GM10847 (cell line): Measurements from ENCODE around the gene ICAM4.

ENCODE experiments used
- POLR2A ChIP-seq: IDR thresholded peaks from 2 replicates; pipeline ENCODE4 v1.6.1; 2011; ENCODE audit not compliant: insufficient read length; ENCODE audit errors: extremely low read depth

ICAM4 gene

GRCh38 chr19:10284960-10285278 is 1.8 kb upstream of the ICAM4 start:
- TF ChIP-seq POLR2A: no peak

GRCh38 chr19:10285393-10285792 is 1.4 kb upstream of the ICAM4 start:
- TF ChIP-seq POLR2A: no peak

DNA sequence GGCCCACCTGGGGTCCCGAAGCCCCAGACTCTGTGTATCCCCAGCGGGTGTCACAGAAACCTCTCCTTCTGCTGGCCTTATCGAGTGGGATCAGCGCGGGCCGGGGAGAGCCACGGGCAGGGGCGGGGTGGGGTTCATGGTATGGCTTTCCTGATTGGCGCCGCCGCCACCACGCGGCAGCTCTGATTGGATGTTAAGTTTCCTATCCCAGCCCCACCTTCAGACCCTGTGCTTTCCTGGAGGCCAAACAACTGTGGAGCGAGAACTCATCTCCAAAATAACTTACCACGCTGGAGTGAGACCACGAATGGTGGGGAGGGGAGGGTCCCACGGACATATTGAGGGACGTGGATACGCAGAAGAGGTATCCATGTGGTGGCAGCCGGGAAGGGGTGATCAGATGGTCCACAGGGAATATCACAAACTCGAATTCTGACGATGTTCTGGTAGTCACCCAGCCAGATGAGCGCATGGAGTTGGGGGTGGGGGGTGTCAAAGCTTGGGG is 2.0 kb downstream of the ICAM4 start:
- TF ChIP-seq POLR2A: no peak

GRCh38 chr19:10289167-10289835 is 2.5 kb downstream of the ICAM4 start:
- peak; percentile 9 for TF ChIP-seq POLR2A

GRCh38 chr19:10289836-10290356 is 3.1 kb downstream of the ICAM4 start, which contains the start of gene ICAM5:
TSS of gene ICAM5 (plus strand) at chr19:10289952. CDS start at chr19:10290044, 92 bp downstream.
- no peak for TF ChIP-seq POLR2A

DNA sequence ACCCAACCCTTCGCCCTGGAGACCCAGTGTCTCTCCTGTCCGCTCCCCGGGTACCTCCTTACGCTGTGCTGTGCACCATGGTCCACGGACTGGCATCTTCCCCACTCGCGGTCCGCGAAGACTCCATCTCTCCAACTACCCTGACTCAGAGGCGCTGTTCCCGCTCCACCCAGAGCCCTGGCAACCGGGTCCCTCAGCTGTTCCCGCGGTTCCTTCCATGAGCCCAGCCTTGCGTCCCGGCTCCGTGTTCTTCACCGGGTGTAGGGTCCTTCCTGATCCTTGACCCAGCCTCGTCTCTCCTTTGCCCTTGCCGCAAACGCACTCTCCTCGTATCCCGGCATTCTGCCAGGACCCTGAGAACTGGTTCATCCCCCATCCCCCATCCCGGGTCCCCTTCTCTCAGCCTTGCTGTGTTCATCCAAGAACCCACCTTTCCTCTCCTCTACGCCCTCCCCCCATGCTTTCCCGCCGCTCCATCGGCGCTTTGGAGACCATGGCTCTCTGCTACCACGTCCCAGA is 3.7 kb downstream of the ICAM4 start:
- no peak for TF ChIP-seq POLR2A

DNA sequence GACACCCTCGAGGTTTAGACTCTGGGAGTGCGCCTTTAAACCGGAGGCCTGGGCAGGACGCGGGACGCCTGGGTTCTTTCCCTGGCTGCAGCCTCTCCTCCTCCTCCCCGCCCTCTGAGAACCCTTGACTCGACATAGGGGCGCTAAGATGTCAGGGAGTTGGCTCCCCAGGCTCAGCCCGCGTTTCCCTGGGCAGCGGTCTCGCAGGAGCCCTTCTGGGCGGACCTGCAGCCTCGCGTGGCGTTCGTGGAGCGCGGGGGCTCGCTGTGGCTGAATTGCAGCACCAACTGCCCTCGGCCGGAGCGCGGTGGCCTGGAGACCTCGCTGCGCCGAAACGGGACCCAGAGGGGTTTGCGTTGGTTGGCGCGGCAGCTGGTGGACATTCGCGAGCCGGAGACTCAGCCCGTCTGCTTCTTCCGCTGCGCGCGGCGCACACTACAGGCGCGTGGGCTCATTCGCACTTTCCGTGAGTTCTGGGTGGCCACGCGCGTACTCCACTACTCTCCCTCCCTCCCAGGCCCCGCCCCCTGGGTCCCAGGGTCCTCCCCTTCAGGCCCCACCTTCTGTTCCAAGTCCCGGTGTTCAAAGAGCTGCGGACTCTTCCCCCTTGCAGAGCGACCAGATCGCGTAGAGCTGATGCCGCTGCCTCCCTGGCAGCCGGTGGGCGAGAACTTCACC is 4.3 kb downstream of the ICAM4 start:
- TF ChIP-seq POLR2A: no peak

DNA sequence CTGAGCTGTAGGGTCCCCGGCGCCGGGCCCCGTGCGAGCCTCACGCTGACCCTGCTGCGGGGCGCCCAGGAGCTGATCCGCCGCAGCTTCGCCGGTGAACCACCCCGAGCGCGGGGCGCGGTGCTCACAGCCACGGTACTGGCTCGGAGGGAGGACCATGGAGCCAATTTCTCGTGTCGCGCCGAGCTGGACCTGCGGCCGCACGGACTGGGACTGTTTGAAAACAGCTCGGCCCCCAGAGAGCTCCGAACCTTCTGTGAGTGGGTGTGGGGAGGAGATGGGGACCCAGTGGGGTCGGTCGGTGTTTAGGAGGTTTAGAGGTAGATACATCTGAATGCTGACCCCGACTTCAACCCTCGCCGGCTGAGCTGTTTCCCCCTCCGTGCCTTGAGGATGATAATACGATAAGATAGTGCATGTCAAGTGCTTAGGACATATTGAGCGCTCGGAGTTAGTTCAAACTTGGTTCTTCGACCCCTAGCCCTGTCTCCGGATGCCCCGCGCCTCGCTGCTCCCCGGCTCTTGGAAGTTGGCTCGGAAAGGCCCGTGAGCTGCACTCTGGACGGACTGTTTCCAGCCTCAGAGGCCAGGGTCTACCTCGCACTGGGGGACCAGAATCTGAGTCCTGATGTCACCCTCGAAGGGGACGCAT is 4.9 kb downstream of the ICAM4 start:
- TF ChIP-seq POLR2A: no peak

DNA sequence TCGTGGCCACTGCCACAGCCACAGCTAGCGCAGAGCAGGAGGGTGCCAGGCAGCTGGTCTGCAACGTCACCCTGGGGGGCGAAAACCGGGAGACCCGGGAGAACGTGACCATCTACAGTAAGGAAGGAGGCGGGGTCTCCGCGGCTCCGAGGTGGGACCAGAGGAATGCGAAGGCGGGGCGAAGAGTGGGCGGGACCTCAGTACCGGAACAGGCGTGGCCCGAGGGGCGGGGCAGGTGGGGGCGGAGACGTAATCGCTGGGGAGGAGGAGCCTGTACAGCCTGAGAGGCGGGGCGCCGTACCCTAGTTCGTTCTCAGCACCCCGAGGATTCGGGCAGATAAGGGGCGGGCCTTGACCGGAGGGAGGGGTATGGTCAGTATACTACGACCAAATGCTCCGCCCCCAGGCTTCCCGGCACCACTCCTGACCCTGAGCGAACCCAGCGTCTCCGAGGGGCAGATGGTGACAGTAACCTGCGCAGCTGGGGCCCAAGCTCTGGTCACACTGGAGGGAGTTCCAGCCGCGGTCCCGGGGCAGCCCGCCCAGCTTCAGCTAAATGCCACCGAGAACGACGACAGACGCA is 5.5 kb downstream of the ICAM4 start:
- TF ChIP-seq POLR2A: no peak

GRCh38 chr19:10292789-10293636 is 6.3 kb downstream of the ICAM4 start:
- no peak for TF ChIP-seq POLR2A

DNA sequence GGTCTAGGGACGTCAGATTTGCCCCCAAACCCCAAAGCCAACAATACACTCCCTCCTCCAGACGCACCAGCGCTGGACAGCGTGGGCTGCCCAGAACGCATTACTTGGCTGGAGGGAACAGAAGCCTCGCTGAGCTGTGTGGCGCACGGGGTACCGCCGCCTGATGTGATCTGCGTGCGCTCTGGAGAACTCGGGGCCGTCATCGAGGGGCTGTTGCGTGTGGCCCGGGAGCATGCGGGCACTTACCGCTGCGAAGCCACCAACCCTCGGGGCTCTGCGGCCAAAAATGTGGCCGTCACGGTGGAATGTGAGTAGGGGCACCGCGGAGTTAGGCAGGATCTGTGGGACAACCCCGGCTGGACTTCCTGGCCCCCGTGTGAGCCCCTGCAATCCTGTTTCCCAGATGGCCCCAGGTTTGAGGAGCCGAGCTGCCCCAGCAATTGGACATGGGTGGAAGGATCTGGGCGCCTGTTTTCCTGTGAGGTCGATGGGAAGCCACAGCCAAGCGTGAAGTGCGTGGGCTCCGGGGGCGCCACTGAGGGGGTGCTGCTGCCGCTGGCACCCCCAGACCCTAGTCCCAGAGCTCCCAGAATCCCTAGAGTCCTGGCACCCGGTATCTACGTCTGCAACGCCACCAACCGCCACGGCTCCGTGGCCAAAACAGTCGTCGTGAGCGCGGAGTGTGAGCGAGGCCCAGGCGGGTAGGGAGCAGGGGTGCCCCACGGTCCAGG is 7.0 kb downstream of the ICAM4 start:
- no peak for TF ChIP-seq POLR2A

DNA sequence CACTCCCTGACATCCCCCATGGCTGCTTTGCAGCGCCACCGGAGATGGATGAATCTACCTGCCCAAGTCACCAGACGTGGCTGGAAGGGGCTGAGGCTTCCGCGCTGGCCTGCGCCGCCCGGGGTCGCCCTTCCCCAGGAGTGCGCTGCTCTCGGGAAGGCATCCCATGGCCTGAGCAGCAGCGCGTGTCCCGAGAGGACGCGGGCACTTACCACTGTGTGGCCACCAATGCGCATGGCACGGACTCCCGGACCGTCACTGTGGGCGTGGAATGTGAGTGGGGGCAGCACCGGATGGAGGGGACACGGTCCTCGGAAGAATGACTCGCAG is 7.6 kb downstream of the ICAM4 start:
- TF ChIP-seq POLR2A: no peak

DNA sequence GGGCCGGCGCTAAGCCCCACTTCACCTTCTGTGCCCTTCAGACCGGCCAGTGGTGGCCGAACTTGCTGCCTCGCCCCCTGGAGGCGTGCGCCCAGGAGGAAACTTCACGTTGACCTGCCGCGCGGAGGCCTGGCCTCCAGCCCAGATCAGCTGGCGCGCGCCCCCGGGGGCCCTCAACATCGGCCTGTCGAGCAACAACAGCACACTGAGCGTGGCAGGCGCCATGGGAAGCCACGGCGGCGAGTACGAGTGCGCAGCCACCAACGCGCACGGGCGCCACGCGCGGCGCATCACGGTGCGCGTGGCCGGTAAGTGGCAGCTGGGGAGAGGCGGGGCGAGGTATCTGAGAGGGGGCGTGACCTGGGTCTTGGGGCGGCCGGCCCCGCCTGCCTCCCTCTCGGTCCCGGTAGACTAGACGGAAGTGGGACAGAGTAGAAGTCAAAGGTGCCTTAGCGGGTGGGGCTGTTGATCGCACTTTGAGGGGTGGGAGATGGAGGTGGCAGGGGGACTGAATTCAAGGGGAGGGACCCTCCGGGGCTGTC is 8.6 kb downstream of the ICAM4 start:
- TF ChIP-seq POLR2A: no peak

- no peak for TF ChIP-seq POLR2A
Measured at GRCh38 chr19:10295847-10296591, 9.3 kb downstream of the ICAM4 start.
